AG04450 (cell line): ENCODE measurements around the gene DERL2. TPM values are rescaled to one million over a fixed set of nuclear protein-coding genes. Genes with fewer than 3 reads are reported as not detected.

Experiments
- CTCF ChIA-PET: fragments of 300-600, 350-600 bp; formaldehyde crosslinking; extraction: SDS; loops from one replicate; lab custom pipeline; 2022; ENCODE audit warnings: antibody characterized with exemption, inconsistent platforms; lab: Charles Lee
- POLR2A ChIA-PET: fragments of 350-600 bp; formaldehyde crosslinking; extraction: SDS; loops from one replicate; lab custom pipeline; 2021; ENCODE audit warnings: antibody characterized with exemption, inconsistent platforms; lab: Yijun Ruan, JAX
- DNase-seq: peaks from one replicate; pipeline ENCODE4 v3.0.0-alpha.2; 2011; ENCODE audit warnings: low read depth, low spot score
- H3K27ac ChIP-seq: one replicate; pipeline ENCODE4 v1.5.1; 2012; ENCODE audit warnings: low read depth, low read length, control low read depth
- H3K27me3 ChIP-seq: one replicate; pipeline ENCODE4 v1.6.0; 2012; ENCODE audit warnings: low read length; ENCODE audit not compliant: control insufficient read depth, insufficient read depth
- H3K4me3 ChIP-seq: 2 replicates; pipeline ENCODE4 v1.5.1; 2011; ENCODE audit warnings: mild to moderate bottlenecking, low read depth, low read length, control low read depth
- H3K9me3 ChIP-seq: 2 replicates; pipeline ENCODE4 v1.5.1; 2012; ENCODE audit warnings: low read length; ENCODE audit not compliant: control insufficient read depth, insufficient read depth
- polyA plus RNA-seq: library from polyadenylated mRNA; depleted of rRNA; stranded (reverse); fragments of >200 nt; gene quantifications from 2 replicates; pipeline ENCODE4 v1.2.3, GENCODE V29; 2011
- TF ChIP-seq, protein P1 (sequence below): IDR thresholded peaks from 2 replicates; pipeline ENCODE4 v1.5.1; 2011; ENCODE audit warnings: low read depth, low read length, control low read depth, inconsistent platforms

DERL2 gene
- polyA plus RNA-seq, 1 experiment: 101 TPM

DNA sequence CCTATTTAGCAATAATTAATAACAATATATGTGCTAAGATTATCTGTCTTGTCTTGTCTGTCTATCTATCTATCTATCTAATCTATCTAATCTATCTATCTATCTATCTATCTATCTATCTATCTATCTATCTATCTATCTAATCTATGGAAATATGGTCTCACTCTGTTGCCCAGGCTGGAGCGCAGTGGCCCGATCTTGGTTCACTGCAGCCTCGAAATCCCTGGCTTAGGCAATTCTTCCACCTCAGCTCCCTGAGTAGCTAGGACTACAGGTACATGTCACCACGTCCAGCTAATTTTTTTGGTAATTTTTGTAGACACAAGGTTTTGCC, 45.1 kb upstream of the DERL2 start:
- no peaks in the 10 kb centered on the region; the same call in 1 of the 2 replicates for H3K9me3 ChIP-seq
- no peak for DNase-seq
- ChIA-PET POLR2A (no interaction called here), CTCF (no interaction called here)
- TF ChIP-seq, protein P1, sequence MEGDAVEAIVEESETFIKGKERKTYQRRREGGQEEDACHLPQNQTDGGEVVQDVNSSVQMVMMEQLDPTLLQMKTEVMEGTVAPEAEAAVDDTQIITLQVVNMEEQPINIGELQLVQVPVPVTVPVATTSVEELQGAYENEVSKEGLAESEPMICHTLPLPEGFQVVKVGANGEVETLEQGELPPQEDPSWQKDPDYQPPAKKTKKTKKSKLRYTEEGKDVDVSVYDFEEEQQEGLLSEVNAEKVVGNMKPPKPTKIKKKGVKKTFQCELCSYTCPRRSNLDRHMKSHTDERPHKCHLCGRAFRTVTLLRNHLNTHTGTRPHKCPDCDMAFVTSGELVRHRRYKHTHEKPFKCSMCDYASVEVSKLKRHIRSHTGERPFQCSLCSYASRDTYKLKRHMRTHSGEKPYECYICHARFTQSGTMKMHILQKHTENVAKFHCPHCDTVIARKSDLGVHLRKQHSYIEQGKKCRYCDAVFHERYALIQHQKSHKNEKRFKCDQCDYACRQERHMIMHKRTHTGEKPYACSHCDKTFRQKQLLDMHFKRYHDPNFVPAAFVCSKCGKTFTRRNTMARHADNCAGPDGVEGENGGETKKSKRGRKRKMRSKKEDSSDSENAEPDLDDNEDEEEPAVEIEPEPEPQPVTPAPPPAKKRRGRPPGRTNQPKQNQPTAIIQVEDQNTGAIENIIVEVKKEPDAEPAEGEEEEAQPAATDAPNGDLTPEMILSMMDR: no peak
- no peak overlapping the region for H3K27ac ChIP-seq
- no peaks in the 10 kb centered on the region for H3K27me3 ChIP-seq
- no peak overlapping the region for H3K4me3 ChIP-seq

DNA sequence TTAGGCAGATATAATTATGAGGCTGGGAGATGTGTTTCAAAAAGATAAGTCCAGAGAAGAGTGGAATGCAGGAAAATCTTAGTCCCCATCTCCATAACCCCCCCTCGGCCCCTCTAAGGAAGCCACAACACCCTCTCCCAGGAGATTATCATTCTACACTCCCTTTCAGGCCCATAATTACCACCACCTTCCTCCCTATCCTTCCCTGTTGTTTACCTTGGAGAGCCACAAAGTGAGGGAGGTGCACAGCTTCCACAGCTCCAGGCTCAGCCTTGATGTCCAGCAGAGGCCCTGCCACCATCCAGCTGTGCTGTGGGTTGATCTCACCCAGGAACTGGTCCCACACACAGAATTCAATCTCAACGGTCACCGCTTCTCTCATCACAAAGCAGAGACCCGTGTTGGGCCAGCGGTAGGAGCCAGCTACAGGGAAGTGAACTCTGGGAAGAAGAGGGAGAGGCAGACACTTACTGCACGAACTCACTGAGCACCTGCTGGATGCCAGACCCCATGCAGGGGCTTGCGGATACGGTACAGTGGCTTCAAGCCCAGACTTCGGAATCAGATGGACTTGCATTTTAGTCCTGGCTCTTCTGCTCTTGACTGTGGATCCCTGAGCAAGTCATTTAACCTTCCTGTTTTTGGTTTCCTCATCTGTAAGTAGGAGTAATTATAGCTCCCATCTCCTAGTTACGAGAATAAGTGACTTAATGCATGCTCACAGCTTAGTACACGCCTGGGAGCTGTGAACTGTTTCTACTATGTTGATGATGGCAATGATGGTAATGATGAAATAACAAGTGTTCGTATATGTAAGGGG, 44.5 kb upstream of the DERL2 start:
- no peak overlapping the region for H3K27ac ChIP-seq
- DNase-seq: no peak
- CTCF ChIA-PET: no interaction called here
- POLR2A ChIA-PET: interaction anchor here (0.7 kb wide), 1 partner anchor 1241 kb away, joined by 3 read pairs; no protein-coding TSS in a partner anchor
- TF ChIP-seq, protein P1: no peak
- H3K4me3 ChIP-seq: no peak overlapping the region
- H3K9me3 ChIP-seq: no peaks in the 10 kb centered on the region; the same call in 1 of the 2 replicates
- no peaks in the 10 kb centered on the region for H3K27me3 ChIP-seq

DNA sequence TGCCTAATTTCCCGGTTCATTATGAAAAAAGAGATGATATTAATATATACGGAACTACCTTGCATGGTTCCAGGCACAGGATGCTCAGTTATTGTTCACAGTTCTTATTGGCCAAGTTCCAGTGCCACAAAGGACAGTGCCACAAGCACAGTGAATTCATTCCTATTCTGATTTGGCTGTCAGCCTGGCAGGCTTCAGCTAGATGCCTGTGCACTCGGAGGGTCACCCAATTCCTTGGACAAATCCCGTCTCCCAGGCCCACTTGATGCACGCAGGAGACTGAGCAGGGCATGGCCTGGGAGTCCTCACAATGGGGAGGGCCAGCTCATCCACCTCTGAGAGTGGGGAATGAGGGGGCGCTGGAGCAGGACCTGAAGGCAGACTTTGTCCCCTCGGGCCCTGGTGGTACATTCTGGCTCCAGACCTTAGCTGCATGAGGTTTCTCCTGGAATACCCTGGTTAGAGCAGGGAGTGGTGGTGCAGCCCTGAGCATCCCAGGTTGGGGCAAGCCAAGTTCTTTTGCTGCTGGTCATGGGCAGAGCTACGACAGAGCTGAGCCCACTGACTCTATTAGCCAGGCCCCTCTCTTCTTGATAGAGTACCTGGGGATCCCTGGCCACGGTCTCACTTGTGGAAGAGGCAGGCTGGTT, 41.7 kb upstream of the DERL2 start:
- CTCF ChIA-PET: interaction anchor here (2.4 kb wide), 1 partner anchor 89 kb away, joined by 10 read pairs; the partner anchor contains the start of gene C1QBP
- H3K9me3 ChIP-seq: no peaks in the 10 kb centered on the region; the same call in 1 of the 2 replicates
- POLR2A ChIA-PET: interaction anchor here (0.6 to 3.1 kb wide), 5 partner anchors 11 to 961 kb away, joined by 3 to 14 read pairs (median 6); partner anchors contain the start of genes DERL2 and MIS12
- H3K4me3 ChIP-seq: no peak overlapping the region
- peak overlapping the region; percentile 77 for H3K27ac ChIP-seq
- TF ChIP-seq, protein P1: no peak
- H3K27me3 ChIP-seq: no peaks in the 10 kb centered on the region
- DNase-seq: no peak

DNA sequence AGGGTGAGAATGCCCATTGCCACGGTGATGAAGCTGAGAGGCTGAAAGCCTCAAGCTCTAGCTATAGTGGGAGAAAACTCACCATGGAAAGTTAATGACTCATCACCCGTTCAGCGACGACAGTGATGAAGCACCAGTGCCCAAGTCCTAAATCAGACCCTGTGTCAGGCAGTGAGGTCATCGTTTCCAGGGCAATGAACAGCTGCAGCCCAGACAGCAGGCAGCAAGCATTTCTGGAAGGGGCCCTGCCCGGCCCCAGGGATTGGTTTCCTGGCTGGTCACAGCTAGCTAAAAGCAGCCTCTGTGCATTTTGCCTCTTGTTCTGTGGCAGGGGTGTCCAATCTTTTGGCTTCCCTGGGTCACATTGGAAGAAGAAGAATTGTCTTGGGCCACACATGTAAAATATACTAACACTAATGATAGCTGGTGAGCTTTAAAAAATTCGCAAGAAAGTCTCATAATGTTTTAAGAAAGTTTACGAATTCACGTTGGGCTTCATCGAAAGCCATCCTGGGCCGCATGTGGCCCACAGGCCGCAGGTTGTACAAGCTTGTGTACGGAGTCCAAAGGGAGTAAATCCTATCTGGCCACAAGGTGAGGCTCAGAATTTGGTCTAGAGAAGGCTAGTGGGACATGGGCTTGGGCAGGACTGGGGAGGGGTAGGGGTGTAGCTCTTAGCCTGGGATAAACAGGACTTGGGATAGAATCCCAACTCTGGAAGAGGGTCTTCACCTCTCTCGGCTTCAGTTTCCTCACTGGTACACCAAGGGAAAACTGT, 41.0 kb upstream of the DERL2 start:
- Histone ChIP-seq H3K27me3 (no peaks in the 10 kb centered on the region), H3K9me3 (no peaks in the 10 kb centered on the region), H3K4me3 (no peak overlapping the region), H3K27ac (peak overlapping the region; percentile 81)
- TF ChIP-seq, protein P1: no peak
- DNase-seq: peak; percentile 91
- POLR2A ChIA-PET: interaction anchor here (0.6 to 3.1 kb wide), 6 partner anchors 9 to 41 kb away, joined by 3 to 14 read pairs (median 7); partner anchors contain the start of genes DERL2 and MIS12
- CTCF ChIA-PET: interaction anchor here (2.4 kb wide), 1 partner anchor 88 kb away, joined by 10 read pairs; the partner anchor contains the start of gene C1QBP
